GM21737 (cell line): ENCODE results near the gene RPN2.

Experiments
- ATAC-seq: cut with Tn5 transposase; IDR thresholded peaks from one replicate; pipeline ENCODE4 v1.9.1; 2021; ENCODE audit warnings: mild to moderate bottlenecking, moderate library complexity; ENCODE audit not compliant: unreplicated experiment

The RPN2 gene

DNA sequence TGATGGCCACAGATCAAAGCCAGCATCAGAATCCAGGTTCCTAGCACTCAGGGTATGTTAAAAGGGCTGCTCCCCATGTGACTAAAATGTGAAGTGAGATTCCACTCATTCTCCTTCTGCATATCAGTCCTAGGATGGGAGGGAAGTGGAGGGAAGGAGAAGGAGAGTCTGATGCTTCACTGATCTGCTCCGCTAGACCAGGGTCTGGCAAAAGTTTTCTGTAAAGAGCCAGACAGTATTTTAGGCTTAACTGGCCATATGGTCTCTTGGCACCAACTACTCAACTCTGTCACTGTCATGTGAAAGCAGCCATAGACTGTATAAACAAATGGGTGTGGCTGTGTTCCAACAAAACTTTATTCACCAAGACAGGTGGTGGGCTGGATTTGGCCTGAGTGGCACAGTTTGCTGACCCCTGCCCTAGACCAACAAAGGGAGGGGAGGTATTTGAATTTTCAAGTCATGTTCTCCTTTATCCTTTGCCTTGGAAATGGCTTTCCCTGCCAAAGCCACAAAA, 59.9 kb downstream of the RPN2 start:
- no peak for ATAC-seq

DNA sequence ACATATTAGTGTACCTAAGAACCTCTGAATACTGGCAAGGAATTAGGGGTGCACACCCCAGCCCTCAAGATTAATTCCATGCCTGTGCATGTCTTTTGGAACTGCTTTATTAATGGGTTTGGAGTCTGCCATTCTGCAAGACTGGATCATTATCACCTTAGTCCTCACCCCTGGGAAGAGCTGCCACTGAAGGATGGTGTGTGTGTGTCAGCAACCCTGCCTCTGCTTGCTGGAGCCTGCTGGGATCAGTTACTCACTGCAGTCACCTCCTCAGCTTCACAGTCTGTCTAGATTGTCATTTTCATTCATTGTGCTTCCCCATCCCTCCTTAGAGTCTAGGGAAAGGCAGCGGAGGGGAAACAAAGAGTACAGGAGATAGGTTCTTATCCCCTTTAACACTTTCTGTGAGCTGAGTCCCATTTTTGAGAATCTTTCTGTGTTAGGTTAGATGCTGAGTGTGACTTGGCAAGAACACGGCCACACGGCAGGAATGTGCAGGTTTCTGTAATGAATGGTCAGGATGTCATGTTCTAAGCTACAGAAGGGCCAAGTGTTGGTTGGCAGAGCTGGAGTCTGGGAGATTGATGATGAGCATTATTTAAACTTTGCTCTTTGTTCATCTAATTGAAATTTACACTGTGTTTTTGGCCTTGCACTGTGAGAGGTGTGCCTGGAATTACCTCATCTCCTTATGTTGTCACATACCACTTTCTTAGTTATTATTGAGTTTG, 61.4 kb downstream of the RPN2 start:
- ATAC-seq = no peak

DNA sequence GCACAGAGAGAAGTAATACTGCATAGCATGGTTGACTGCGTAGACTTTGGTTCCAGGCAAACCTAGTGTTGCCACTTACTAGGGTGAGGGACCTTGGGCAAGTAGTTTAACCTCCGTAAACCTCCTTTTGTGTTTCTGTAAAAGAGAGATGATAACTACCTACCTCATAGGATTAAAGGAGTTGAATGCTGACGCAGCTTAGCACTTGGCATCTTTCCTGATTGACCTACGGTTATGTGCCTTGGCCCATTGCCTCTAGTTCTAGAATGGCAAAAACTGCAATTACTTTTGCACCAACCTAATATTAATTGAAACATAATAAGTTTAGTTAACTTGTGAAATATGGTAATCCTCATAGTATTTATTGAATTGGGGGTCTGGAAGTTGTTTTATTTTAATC, 63.4 kb downstream of the RPN2 start:
- ATAC-seq = no peak

DNA sequence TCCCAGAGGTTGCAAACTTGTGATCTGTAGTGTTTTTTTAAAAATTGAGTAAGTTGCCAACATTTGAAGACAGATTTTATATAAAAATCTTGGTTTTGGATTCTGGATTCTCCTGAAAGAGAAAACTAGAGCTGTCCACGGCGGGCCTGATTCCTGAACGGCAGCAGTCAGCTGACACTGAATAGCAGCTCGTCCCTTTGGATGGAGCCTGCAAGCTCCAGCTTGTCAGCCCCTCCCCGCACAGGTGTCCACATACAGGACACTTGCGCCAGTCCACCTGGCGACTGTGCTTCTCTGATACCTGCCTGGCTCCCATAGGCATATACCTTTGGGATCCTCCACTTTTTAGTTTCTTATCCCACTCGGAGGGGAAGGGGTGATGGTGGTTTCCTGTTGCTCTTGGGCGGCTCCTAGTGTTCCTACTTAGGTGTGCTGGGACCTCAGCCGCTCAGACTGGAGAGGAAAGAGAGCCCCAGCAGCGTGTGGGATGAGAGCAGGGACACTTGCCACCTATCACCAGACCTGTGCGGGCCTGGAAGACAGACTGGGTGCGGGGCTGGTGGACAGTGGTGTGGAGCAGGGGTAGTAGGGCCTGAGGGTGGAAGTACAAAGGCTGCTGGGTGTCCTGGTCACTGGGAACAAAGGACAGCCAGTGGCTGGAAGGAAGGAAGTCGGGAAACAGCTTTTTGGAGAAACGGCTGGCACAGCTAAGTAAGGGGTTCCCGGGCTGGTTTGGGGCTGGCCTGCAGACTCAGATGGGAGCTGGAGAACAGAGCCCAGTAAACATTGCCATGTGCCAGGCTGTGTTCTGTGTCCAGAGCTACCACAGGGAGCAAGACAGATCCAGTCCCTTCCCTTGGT, 64.2 kb downstream of the RPN2 start:
- ATAC-seq = no peak

DNA sequence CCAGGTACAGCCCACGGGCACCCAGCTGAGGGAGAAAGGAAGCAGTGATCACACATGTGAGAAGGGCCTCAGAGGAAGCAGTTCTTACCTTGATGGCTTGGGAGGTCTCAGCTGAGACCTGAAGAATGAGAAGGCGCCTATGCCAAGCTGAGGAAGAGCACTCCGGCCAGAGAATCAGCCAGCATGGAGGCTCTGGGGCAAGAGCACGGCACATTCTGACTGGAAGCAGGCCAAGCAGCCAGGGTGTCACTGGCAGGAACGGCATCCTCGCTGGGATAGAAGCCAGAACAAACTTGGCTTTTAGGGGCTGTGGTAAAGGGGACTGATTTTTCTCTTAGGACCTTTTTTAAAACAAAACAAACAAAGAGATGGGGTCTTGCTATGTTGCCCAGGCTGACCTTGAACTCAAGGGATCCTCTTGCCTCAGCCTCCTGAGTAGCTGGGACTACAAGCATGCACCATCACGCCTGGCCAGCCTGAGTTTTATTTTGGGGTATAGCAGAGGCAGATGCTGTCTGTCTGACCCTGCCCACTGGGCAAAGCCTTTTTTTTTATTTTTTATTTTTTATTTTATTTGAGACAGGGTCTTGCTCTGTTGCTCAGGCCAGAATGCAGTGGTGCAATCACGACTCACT, 64.9 kb downstream of the RPN2 start:
- ATAC-seq = no peak

DNA sequence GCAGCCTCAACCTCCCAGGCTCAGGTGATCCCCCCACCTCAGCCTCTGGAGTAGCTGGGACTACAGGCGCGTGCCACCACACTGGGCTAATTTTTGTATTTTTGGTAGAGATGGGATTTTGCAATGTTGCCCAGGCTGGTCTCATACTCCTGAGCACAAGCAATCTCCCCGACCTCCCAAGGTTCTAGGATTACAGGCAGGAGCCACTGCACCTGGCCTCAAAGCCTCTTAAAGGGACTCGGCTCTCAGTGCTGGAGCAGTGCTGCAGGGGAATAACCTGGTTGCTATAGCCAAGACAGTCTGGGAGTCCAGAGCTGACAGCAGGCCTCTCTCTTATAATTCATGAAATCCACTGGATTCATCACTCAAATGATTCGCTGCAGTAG, 65.4 kb downstream of the RPN2 start:
- ATAC-seq = no peak

DNA sequence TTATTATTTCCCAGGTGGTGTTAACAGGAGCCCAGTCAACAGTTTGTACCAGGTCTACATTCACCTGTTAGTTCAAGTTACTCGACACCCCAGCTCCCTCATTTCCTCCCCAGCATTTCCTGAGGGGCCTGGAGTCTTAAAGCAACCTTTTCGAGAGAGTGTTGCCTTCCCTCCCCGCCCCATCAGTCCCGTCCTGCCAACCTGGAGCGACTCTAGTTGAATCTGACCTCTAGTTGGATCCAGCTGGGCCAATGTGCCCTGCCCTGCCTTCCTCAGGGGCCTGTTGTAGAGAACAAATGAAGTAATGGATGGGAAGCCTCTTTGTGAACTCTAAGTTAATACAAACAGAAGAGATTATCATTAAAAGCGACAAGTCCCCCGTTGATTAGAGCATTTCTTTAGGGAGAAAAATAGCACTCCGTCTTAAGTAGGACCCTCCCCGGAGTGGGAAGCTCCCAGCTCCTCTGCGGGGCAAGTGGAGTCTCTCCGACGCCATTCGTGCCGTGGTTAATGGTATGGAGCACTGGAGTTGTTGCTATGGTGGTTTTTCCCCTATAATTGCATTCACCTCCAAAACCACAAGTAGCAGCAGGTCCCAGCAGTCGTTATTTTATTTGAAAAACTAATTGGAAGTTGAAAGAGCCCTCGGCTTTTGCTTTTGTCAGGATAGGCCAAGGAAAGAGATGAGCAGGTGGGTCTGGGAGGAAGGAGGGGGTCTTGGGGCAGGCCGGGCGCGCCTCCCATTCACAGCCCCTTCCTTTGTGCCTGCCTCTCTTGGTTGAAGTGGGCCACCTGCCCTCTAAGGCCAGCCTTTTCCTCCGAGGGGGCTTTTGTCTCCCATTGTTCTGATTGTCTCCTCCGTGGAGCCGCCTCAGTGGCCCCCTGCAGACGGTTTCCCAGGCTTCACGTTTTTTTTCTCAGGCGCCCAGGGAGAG, 66.4 kb downstream of the RPN2 start:
- ATAC-seq = no peak

DNA sequence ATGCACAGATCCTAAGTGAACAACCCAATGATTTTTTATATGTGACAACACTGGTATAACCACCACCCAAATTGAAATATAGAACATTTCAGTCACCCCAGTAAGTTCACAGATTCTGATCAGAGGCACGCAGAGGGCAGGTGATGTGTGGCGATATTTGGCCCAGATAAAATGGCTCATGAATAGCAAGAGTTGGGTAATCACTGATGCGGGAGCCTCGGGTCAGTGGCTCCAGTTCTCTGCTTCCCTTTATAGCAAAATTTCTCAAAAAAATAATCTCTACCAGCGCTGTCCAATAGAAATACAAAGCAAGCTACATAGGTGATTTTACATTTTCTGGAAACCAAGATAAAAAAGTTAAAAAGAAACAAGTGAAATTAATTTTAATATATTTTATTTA, 67.6 kb downstream of the RPN2 start:
- no peak for ATAC-seq

DNA sequence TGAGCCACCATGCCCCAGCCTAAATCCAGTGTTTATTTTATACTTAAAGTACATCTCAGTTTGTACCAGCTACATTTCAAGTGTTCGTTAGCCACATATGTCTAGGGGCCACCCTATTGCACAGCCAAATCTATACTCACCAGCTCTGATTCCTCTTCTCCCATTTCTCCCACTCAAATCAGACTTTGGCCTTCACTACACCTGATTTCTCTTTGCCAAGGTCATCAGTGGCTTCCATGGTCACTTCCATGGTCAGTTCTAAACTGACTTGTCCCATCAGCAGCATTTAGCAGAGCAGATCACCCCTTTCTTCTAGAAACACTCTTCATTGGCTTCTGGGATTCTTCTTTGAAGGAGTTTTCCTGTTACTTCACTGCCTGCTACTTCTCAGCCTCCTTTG, 68.4 kb downstream of the RPN2 start:
- no peak for ATAC-seq

DNA sequence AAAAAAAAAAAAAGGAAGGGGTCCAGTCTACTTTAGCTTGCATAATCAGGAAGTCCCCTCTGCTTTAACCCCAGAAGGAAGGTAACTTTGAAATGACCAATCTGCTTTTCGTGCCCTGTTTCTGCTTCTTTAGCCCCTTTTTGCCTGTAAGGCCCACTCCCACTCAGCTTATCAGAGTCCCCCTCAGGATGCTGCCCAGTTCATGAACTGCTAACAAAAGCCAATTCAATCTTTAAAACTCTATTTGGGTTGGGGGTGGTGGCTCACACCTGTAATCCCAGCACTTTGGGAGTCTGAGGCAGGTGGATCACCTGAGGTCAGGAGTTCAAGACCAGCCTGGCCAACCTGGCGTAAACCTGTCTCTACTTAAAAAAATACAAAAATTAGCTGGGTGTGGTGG, 70.2 kb downstream of the RPN2 start:
- no peak for ATAC-seq

DNA sequence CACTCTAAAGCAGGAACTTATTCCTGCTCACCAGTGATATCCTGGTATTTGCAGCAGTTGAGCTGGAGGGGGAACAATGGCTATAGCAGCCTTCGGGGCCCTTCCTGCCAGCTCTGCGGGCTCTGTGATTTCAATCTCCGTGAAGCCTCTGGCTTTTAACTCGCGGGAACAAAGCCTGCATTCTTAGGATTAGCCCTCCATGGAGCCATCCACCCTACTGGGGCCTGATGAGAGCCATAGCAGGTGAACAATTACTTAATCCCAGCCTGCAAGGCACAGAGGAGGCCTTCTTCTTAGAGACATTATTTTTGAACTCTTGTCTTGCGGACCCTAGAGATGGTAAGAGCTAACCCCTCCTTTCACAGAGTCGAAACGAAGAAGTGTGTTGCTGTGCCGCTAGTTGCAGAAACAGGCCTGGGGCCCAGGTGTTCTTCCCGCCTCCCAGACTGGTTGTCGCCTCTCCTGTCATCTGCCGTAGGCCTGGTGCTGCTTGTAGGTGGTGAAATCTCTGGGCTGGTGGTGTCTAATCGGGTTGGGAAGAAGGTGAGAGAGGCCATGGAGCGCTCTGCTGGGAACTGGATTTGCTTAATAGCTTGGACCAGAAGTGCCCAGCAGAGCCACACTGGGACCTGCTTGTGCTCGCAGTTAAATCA, 72.8 kb downstream of the RPN2 start:
- no peak for ATAC-seq

DNA sequence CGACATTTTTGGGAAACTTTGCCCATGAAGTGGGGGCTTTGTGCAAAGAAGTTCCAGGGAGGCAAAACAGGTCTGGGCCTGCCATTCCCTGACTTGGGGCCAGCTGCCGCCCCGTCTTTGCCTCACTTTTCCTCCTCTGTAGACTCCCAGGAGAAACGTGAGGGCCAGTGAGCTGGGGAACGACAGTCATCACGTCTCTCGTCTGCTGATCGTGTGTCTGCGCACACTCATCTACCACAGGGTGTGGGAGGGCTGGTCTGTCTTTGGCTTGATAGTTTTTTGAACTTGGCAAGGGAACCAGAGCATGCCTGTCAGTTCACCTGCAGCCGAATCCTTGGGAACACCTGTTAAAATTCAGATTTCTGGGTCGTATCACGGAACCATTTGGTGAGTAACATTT, 74.0 kb downstream of the RPN2 start:
- no peak for ATAC-seq

DNA sequence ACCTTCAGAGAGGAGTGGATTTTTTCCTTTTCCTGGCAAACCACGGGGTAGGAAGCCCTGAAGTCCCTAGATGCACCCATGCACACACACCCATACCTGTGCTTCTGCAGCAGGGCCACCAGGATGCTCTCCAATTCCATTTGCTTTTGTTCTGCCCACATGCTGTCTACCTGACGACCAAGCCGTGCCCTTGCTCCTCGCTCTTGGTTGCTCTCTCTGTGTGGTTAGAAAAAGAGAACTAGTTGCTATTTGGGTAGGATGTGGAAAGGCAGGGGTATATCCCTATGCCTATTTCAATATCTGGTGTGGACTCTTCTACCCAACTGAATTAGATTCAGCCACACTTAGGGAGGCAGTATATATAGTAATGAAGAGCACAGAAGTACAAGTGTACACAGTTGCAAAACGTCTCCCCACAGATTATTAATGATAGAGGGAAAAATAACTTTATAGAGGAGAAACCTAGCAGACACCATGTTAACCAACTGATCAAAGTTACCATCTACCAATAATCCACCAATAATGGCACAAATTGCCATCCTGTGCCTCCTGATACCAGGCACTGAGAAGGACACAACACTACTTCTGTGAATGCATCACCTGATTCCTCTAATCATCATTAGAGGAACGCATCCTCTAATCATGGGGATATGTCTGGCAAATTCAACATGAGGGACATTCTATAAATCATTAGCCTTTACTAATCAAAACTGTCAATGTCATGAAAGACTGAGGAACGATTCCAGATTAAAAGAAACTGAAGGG, 75.2 kb downstream of the RPN2 start:
- ATAC-seq = no peak

DNA sequence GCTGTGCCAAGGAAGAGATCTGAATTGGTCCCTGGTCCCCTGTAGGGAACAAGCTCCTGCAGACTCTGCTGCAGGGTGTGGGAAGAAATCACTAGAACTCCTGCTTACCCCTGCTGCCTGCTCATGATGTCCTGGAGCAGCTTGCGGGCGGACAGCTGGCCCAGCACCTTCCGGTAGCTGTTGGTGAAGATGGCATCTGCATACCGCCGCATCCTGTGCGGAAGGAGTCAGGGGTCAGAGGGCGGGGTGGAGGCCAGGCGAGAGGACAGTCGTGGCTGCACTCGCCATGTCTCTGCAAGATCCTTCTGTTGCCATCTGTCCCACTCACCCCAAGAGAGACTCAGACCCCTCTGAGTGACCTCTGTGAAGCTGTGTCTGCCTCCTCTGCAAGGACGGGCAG, 77.2 kb downstream of the RPN2 start:
- no peak for ATAC-seq

DNA sequence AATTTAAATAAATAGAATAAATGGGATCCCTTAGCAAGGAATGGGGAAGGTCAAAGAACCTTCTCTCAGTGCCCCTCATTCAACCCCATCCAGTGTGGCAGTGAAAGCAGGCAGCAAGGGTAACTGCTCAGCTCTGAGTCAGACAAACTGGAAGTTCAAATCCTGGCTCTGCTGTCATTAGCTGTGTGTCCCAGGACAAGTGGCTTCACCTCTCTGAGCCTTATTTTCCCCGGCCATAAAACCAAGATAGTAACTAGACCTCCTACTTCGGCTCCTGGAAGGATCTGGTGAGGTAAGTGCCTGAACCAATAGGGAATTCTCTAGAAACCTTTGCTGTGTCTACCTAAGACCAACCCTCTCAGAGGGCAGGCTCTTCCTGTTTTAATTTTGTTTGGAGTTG, 78.4 kb downstream of the RPN2 start:
- no peak for ATAC-seq

DNA sequence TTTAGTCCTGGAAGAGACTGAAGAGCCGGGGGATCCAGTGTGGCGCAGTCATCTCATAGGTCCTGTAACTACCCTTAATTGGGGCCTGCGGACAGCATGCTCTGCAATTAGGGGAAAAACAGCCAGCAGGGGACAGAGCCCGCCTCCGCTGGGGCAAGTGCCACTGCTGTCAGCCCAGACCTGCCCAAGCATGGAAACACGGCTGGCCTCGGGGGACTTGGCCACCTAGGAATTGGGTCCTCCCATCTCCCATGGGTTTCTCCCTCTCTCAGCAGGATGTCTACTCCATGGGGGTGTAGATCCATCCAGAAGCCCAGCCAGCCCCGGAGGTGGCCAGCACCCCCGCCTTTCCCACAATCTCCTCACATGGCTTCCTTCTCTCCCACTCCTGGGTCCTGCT, 78.9 kb downstream of the RPN2 start:
- ATAC-seq = no peak

DNA sequence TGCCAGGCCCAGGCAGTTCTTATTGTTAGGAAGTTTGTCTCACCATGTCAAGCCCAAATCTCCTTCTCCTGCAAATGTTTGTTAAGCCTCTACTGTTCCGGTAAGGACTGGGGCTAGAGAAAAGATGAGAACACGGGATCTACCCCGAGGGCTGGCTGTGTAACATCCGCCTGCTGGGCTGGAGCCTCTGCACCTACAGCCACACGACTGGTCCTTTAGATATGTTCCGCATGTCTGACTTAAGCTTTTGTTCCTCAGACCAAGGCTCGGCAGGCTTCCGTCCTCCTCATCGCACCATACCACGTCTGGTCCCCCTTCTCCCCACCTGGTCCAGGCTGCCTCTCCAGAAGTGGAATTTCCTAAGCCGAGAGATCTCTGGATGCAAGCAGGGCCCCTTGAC, 79.9 kb downstream of the RPN2 start:
- no peak for ATAC-seq

DNA sequence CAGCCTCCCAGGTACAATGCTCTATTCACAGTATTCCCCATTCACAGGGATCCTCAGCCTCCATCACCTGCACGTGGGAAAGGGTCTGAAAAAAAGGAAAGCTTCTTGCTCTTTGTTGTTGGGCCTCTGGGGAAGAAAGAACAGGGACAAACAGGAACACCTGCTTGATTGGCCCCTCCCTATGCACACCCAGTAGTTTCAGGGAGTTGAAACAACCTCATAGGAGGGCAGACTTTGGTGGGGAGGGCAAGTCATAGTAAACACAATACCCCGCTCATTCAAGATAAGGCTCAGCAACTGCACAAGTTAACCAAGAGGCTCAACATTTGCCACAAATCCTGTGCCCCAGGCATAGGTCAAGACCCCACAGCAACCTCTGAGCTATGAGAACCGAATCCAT, 80.7 kb downstream of the RPN2 start:
- ATAC-seq = no peak

DNA sequence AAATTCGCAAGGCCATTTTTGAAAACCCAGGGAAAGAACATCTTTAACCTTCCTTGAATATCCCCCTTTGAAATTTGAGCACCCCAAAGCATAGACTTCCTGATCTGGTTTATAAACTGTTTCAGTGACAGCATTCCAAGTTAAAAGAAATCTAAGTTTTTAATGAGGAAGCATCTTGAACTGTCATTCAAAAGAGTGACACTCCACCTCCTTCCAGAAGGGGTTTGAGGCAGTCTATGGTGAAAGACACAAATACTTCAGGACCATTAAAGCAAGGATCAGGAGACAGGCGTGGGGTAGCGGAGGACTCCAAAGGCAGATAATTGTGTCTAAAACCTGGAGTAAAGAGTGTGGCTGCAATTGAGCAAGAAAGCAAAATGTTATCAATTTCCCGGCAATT, 81.8 kb downstream of the RPN2 start:
- no peak for ATAC-seq
